ENCODE data around the gene MLST8.

The MLST8 gene, protein sequence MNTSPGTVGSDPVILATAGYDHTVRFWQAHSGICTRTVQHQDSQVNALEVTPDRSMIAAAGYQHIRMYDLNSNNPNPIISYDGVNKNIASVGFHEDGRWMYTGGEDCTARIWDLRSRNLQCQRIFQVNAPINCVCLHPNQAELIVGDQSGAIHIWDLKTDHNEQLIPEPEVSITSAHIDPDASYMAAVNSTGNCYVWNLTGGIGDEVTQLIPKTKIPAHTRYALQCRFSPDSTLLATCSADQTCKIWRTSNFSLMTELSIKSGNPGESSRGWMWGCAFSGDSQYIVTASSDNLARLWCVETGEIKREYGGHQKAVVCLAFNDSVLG

GRCh38 chr16:2205104-2205966, at the start of gene MLST8:
TSS of gene MLST8 (plus strand) at chr16:2205454. CDS start at chr16:2206086, 632 bp downstream.
- peak; percentile 96 for DNase-seq

- DNase-seq: peak; percentile 53
Measured at GRCh38 chr16:2155977-2156848, 49.0 kb upstream of the MLST8 start.

- no peak for DNase-seq
Measured at GRCh38 chr16:2156849-2157224, 48.4 kb upstream of the MLST8 start.

DNA sequence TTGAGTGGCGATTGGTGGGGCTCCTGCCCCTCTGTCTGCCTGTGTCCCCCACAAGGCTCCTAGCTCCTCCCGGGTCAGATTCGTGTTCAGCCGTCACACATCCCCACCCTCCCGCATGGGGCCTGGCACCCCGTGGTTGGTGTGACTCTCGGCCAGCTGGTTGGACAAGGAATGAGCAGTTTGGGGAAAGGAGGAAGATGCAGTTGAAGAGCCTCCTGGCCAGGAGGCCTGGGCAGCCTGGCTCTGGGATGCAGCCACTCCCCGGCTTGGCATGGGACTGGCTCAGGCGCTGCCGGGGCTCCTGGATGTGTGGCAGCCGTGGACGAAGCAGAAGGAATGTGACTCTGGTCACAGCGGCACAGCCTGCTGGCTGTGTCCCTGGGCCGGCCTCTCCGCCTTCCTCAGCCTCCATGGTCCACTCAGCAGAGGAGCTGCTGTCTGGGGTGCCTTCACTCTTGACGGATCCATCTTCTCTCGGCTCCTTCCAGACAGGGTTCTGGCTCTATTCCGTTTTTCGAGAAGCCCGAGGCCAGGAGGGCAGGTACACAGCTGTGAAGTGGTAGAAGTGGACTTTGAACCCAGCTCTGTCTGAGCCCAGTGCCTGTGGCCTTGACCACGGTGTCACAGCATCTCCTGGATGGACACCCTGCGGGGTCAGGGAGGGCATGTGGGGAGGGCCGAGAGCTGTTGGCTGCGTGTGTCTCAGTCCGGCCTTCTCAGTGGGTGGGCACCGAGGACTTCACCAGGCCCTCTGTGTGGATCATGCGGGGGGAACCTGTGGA, 47.6 kb upstream of the MLST8 start:
- no peak for DNase-seq

DNA sequence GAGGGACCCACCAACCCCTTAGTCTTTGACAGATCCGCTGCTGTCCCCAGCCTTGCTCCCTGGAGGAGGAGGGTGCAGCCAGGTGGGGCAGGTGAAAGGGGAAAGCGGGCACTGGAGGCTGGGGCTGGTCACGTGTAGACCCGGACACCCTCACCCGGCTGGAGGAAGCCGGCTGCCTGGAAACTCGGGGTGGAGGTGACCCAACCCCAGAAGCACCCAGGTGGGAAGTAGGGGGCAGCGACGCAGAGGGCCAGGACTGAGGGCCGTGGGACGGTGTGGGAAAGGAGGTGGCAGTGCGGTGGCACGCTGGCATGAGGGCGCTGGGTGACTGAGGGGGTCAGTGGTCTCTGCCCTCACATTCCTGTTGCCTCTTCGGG, 47.0 kb upstream of the MLST8 start:
- no peak for DNase-seq

DNA sequence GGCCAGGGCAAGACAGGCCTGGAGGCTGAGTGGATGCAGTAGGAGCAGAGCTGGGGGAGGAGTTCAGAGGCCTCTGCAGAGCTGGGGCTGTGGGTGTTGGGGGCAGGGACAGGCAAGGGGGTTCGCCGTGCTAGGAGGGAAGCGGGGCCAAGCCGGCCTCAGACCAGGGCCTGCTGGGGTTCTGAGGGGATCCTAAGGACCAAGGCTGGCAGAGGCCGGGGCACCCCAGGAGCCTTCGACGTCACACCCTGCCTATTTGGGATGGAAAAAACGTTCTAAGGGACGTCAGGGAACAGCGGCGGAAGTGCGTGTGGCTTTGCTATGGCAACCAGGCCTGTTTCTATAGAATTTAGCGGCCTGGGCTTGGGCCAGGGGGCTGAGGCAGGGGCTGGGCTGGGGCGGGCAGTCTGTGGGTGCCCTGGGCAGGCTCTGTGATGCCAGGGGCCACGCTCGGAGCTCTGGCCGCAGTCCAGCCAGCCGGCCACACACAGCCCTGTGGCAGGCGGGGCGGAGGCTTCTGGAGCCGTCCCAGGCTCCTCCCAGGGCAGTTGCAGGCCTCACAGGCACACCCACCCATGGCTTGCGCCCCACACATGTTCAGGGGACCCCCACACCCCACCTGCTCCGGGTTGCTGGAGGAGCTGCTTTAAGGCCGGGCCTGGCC, 45.9 kb upstream of the MLST8 start:
- DNase-seq: peak; percentile 27

DNA sequence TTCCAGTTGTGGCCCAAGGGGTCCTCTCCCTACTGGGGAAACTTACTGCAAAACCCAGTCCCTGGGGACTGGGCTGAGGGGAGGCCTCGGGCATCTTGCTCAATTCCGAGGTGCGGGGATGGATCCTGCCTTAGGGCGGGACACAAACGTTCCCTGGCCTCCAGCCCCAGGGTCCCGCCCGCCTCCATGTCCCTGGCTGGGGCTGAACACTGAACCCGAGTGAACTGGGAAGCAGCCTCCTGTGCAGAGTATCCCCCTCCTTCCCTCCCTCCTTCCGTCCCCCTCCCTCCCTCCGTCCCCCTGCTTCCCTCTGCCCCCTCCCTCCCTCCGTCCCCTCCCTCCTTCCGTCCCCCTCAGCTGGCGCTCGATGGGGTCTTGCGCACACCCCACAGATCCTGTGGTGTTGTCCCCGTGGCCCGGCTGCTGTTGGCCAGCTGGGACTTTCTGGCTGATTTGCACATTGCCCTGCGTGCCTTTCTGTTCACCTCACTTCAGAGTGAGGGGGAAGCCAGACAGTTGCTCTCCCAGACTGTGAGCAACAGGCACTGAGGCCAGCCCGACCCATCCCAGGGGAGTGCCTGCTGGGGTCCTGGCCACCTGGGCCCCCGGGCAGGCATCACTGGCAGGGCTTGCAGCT, 44.2 kb upstream of the MLST8 start:
- DNase-seq: peak; percentile 54

- DNase-seq: no peak
Measured at GRCh38 chr16:2161911-2162310, 43.3 kb upstream of the MLST8 start.

- no peak for DNase-seq
Measured at GRCh38 chr16:2162676-2163118, 42.6 kb upstream of the MLST8 start.

- no peak for DNase-seq
Measured at GRCh38 chr16:2163211-2163881, 41.9 kb upstream of the MLST8 start.

GRCh38 chr16:2165861-2166260, 39.4 kb upstream of the MLST8 start:
- no peak for DNase-seq

DNA sequence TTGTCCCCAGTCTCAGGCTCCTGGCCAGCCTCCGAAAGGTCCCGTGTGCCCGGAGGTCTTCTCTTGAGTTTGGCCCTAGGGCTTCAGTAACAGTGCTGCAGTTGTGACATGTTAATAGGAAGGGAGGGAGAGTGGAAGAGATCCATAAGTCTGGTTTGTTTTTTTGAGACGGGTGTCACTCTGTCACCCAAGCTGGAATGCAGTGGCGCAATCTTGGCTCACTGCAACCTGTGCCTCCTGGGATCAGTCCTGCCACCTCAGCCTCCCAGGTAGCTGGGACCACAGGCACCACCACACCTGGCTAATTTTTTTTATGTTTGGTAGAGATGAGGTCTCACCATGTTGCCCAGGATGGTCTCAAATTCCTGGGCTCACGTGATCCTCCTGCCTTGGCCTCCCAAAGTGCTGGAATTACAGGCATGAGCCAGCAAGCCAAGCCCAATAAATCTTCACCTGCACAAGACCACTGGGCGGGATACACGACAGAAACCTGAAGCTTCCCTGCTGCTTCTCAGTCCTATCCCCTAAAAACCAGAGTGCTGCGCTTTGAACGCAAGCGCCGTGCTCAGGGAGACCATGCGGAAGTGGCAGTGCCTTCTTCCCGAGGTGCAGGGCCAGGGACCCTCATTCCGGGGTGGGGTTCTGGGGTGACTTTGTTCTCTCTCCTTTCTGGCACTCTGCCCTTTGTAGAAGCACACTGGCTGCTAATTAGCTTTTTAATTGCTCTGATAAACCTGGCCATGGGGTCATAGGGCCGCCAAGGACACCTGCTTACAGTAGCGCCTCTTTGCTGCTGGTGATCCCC, 38.8 kb upstream of the MLST8 start:
- DNase-seq: no peak

GRCh38 chr16:2167068-2167638, 38.1 kb upstream of the MLST8 start:
- DNase-seq: no peak

DNA sequence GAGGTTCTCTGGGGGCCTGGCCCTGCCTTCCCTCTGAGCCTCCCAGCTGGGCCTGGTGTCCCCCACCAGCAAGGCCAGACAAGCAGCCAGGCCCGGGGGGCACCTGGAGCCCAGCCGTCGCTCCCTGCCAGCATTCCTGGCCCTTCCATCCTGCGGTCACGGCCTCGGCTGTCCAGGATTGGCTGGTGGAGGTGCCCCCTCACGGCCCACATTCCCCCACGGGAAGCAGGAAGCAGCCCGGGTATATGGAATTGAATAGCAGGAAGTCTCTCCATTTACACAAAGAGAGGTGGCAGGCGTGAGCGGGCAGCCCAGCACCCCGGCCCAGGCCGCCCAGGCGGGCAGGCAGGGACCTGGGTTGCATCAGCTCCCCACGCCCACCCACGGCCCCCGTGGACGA, 35.2 kb upstream of the MLST8 start:
- DNase-seq: no peak

GRCh38 chr16:2170587-2171435, 34.4 kb upstream of the MLST8 start:
- DNase-seq: no peak

- no peak for DNase-seq
Measured at GRCh38 chr16:2171601-2172178, 33.6 kb upstream of the MLST8 start.

DNA sequence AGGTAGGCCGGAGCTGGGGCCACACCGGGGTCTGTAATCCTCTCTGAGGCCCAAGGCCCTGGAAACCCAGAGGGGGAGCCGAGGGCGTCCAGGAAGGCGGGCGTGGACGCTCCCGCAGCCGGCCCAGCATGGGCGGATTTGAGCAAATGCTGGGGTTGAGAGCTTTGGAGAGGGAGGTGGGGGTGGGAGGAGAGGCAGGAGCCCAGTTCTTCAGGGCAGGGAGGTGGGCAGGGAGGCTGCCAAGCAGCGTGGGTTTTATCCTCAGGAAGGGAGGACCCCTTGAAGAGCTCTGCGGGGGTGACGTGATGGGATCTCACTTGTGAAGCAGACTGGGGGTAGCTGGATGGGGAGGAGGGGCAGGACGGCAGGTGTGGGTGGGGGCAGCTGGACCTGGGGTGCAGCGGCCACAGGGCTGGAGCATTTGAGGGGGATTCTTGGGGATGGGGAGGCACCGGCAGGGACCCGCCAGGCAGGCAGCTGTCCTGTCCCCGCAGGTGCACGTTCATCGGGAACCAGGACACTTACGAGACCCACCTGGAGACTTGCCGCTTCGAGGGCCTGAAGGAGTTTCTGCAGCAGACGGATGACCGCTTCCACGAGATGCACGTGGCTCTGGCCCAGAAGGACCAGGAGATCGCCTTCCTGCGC, 32.4 kb upstream of the MLST8 start:
- no peak for DNase-seq

- DNase-seq: no peak
Measured at GRCh38 chr16:2173366-2173765, 31.9 kb upstream of the MLST8 start.

All from eye (tissue), 1 donor.